ENCODE results near the gene GPX4.

- TF ChIP-seq POLR2AphosphoS5 (IDR thresholded peaks at IDR 0.05; ENCODE audit: control insufficient read depth, insufficient read depth, low read depth, low read length), result no peak
- no peak for TF ChIP-seq DPF2 (IDR thresholded peaks at IDR 0.05)
These were observed 34.3 kb downstream of the GPX4 start for GRCh38 chr19:1138121-1138520.
